GM19328 (cell line): ENCODE results near the gene TM9SF4.

Source experiments
- ATAC-seq: cut with Tn5 transposase; IDR thresholded peaks from one replicate; pipeline ENCODE4 v1.9.1; 2021; ENCODE audit warnings: mild to moderate bottlenecking, moderate library complexity; ENCODE audit not compliant: unreplicated experiment

The TM9SF4 gene, protein sequence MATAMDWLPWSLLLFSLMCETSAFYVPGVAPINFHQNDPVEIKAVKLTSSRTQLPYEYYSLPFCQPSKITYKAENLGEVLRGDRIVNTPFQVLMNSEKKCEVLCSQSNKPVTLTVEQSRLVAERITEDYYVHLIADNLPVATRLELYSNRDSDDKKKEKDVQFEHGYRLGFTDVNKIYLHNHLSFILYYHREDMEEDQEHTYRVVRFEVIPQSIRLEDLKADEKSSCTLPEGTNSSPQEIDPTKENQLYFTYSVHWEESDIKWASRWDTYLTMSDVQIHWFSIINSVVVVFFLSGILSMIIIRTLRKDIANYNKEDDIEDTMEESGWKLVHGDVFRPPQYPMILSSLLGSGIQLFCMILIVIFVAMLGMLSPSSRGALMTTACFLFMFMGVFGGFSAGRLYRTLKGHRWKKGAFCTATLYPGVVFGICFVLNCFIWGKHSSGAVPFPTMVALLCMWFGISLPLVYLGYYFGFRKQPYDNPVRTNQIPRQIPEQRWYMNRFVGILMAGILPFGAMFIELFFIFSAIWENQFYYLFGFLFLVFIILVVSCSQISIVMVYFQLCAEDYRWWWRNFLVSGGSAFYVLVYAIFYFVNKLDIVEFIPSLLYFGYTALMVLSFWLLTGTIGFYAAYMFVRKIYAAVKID

DNA sequence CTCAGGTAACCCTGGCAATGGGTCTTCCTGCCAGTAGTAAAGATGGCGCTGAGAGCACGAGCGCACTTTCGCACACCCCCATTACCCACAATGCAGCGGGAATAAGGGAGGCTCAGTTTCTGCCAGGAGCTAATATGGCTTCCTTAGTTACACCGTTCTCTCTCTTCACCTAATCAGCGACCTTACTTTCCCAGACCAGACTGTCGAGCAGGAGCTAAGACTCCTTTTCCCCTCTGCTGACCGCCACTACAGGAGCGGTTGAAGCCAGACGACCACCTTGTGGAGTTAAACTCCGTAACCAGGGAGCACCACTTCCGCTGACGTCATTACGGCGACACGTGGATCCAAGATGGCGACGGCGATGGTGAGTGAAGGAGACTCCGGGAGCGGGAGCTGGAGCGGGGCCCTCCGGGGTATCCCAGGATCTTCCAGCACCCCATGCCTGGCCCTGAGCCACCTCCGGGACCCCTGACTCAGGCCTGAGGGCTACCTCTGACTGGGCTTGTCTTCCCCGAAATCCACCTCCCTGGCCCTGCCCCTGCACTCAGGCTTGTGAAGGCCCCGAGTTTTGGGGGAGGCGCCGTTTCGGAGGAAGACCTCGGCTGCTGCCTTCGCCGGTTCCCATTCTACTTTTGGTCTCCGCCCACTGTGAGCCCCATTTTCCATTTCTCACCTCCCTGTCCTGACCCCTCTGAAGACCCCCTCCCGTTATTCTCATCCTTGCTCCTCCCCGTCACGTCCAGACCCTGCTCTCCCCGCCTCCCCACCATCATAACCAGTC, at the start of gene TM9SF4:
Gene TM9SF4 (plus strand): TSS at position 323 of the 781 bp plus-strand sequence. CDS start 27 bp downstream, at position 350.
- peak; percentile 80 for ATAC-seq

GRCh38 chr20:32062776-32063170, 46.7 kb upstream of the TM9SF4 start:
- ATAC-seq: no peak

- no peak for ATAC-seq
Measured at GRCh38 chr20:32063695-32064094, 45.8 kb upstream of the TM9SF4 start.

GRCh38 chr20:32064667-32065066, 44.8 kb upstream of the TM9SF4 start:
- no peak for ATAC-seq

DNA sequence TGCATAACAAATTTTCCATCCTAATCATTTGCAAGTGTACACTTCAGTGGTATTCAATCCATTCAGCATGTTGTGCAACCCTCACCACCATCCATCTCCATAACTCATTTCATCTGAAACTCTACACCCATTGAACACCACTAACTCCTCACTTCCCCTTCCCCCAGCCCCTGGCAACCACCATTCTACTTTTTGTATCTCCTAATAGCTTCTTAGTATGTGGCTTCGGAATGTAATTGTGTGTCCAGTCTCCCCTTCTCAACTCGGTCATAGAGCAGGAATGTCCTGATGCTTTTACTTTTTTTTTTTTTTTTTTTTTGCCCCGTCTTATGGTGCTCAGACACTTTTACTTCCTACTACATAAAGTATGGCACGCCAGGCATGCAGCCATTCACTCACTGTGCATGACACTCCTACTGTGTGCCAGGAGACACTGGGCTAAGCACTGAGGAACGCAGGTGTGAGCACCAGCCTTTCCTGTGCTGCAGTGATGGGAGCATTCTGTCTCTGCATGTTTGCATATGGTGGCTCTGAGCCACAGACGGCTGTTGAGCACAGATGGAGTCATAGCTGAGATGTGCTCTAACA, 42.2 kb upstream of the TM9SF4 start:
- ATAC-seq: no peak

- ATAC-seq: no peak
Measured at GRCh38 chr20:32068174-32068573, 41.3 kb upstream of the TM9SF4 start.

- ATAC-seq: no peak
Measured at GRCh38 chr20:32069711-32070110, 39.8 kb upstream of the TM9SF4 start.

GRCh38 chr20:32070282-32070681, 39.2 kb upstream of the TM9SF4 start:
- ATAC-seq: no peak

DNA sequence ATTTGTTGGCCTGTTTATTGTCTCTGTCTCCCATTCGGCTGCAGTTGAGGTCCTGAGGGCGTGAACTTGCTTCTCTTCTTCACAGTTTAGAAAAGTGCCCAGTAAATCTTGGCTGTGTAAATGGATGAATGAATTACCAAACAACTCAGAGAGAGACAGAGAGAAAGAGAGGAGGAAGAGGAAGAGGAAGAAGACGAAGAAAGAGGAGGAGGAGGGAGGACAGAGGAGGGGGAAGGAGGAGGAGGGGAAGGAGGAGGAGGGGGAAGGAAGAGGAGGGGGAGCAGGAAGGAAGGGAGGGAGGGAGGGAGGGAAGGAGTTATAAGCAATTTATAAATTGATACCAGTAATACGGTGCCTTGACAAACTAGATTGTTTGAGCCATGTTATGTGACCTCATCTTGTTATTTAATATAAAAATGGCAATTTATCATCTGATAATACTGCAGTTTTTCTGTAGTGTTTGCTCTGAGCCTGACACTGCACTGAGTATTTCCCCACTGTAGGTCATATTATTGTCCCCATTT, 38.8 kb upstream of the TM9SF4 start:
- no peak for ATAC-seq

DNA sequence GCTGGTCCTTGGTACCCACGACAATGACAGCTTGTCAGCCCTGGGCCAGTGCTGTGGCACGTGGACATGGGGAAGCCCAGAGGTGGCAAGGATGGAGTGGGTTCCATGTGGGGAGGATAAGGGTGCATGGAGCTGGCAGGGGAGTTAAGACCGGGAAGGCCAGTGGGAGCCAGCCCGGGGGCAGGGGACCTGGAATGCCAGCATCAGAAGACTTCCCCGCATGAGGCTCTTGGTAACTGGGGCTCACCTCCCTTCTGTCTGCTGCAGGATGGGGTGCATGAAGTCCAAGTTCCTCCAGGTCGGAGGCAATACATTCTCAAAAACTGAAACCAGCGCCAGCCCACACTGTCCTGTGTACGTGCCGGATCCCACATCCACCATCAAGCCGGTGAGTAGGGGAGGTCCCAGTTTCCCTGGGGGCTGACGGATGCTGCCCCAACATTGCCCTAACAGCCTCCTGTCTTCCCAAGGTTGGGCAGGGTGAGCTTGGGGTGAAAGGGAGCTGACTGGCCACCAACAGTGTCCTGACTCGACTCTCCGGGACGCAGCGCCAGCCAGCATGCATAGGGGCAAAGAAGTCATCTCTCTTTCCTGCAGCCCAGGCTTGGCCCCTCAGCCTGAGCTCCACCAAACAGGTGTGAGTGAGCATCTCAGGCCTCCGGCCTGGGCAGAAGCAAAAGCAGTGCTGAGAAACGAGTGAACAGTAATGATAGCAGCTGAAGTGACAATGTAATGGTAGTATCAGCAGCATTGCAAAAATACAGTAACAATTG, 37.9 kb upstream of the TM9SF4 start:
- no peak for ATAC-seq

DNA sequence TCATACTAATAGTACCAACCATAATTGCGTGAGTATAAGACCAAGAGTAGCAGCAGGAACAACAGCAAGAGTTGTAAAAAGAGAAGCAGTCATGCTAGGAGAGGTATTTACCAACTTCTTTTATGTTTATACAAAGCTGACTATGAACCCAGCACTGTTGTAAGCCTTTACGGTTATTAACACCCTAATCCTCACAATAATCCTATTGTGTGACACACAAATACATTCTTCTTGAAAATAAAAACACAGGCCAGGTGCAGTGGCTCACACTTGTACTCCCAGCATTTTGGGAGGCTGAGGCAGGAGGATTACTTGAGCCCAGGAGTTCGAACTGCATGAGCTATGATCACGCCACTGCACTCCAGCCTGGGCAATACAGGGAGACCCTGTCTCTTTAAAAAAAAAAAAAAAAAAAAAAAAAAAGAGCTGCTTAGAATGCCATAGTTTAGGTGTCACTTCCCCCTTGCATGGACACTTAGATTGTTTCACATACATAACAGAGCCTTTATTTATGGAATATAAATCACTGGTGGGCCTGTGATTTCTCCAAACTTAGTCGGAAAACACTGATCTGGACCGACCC, 37.3 kb upstream of the TM9SF4 start:
- no peak for ATAC-seq

DNA sequence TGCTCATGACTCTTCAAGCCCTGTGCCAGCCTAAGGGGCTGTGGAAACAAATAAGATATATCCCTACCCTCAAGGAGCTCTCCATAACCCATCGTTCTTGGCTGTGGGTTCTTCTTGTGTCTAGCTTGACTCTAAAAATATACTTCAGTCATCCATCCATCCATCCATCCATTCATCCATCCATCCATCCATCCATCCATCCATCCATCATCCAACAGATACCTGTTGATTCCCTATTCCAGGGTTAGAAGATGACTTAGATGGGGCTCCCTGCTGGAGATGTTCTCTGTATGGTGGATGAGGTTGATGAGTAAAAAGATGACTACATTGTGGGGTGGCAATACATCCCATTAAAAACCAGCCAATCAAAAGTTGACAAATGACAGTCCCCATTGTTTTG, 34.0 kb upstream of the TM9SF4 start:
- ATAC-seq: no peak

- no peak for ATAC-seq
Measured at GRCh38 chr20:32077190-32077589, 32.3 kb upstream of the TM9SF4 start.

GRCh38 chr20:32078322-32078721, 31.2 kb upstream of the TM9SF4 start:
- ATAC-seq: no peak

GRCh38 chr20:32078791-32079190, 30.7 kb upstream of the TM9SF4 start:
- no peak for ATAC-seq

GRCh38 chr20:32079655-32080109, 29.8 kb upstream of the TM9SF4 start:
- no peak for ATAC-seq

DNA sequence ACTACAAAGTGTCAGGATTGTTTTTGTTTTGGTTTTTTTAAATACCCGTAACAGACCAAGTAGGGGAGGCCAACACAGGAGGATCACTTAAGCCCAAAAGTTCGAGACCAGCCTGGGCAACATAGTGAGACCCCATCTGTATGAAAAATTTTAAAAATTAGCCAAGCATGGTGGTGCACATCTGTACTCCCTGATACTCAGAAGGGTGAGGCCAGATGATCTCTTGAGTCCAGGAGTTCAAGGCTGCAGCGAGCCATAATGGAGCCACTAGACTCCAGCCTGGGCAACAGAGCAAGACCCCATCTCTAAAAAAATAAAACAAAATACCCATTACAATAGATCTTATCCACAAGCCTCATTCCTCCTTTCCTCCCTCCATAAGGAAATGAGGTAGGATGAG, 28.7 kb upstream of the TM9SF4 start:
- no peak for ATAC-seq

DNA sequence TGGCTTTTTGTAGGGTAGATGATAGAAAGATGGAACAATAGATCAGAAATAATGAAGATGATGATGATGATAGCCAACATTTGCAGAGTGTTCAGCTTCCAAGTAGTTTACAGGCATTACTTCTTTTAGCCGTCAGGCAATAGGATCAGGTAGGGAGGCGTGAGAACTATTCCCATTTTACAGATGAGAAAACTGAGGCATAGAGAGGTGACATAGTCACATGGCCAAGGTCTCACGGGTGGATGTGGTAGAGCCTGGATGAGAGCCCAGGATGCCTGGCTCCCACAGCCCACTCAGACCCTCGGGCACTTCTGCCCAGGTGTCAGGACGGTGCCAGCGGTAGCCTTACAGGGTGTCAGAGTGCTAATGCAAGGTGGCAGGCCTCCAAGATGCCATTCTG, 26.0 kb upstream of the TM9SF4 start:
- ATAC-seq: no peak

GRCh38 chr20:32087070-32087469, 22.4 kb upstream of the TM9SF4 start:
- ATAC-seq: no peak

GRCh38 chr20:32088759-32089158, 20.8 kb upstream of the TM9SF4 start:
- no peak for ATAC-seq
